NCI-H1092 (cell line): Measurements from ENCODE around the gene REX1BD.

Experiments
- DNase-seq: peaks from one replicate; lab custom pipeline; 2025; lab: John Stamatoyannopoulos, UW

Gene REX1BD

DNA sequence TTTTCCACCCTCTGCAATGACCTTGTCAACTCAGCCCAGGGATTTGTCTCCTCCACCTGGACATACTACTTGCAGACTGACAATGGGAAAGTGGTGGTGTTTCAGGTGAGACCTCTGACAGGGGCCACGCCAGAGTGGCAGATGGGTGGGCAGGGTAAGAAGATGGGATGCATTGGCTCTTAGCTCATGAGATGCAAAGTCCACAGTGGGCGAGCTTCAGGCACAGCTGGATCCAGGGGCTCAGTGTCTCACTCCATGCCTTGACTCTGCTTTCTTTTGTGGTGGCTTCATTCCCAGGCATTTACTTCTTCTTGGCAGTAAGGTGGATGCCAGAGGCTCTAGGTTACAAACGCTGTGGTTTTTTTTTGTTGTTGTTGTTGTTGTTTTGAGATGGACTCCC lies 27.4 kb downstream of the REX1BD start:
- no peak for DNase-seq

DNA sequence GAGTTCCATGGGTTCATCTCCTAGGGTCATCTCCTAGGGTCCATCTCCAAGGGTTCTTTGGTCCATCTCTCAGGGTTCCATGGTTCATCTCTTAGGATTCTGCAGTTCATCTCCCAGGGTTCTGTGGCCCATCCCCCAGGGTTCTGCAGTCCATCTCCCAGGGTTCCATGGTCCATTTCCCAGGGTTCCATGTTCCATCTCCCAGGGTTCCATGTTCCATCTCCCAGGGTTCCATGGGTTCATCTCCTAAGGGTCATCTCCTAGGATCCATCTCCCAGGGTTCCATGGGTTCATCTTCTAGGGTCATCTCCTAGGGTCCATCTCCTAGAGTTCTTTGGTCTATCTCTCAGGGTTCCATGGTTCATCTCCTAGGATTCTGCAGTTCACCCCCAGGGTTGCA lies 29.0 kb downstream of the REX1BD start:
- no peak for DNase-seq

DNA sequence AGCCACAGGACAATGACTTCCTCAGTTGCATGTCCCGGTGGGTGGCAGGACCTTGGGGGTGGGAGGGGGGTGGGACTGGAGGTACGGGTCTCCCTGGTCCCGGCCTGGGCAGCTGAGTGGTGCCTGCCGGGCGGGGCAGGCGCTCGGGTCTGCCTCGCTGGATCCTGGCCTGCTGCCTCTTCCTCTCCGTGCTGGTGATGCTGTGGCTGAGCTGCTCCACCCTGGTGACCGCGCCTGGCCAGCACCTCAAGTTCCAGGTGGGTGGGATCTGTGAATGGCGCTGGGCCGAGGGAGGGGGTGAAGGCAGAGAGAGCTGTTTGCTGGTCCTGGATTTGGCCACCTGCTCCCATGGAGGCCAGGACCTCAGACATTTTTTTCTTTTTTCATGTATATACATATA lies 29.6 kb downstream of the REX1BD start:
- DNase-seq = no peak

DNA sequence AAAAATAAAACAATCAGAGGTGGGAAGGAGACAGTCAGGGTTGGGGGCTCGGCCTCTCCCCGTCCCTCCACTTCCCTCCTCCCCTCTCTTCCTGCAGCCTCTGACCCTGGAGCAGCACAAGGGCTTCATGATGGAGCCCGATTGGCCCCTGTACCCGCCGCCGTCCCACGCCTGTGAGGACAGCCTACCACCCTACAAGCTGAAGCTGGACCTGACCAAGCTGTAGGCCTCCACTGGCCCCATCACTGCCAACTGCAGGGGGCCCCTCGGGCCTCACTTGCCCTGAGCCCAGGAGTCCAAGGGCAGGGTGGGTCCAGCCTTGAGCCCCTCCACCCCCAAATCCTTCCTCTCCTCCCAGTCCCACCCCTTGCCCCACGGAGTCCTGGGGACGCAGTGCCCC lies 31.7 kb downstream of the REX1BD start:
- no peak for DNase-seq

DNA sequence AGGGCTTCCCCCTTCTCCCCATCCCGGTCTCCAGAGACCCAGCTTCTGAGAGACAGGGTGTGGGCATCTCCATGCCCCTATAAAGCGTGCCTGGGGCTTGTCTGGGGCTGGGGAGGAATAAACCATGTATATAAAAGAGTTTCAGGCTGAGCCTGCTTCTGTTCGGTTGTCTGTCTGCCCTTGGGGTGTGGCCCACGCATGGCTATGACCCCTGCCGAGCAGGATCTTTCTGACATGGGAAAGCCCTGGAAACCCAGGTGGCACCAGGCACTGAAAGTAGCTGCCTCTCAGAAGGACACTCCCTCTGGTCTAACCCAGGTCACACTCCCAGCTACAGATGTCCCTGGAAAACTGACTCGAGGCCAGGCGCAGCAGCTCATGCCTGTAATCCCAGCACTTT lies 32.3 kb downstream of the REX1BD start:
- no peak for DNase-seq

DNA sequence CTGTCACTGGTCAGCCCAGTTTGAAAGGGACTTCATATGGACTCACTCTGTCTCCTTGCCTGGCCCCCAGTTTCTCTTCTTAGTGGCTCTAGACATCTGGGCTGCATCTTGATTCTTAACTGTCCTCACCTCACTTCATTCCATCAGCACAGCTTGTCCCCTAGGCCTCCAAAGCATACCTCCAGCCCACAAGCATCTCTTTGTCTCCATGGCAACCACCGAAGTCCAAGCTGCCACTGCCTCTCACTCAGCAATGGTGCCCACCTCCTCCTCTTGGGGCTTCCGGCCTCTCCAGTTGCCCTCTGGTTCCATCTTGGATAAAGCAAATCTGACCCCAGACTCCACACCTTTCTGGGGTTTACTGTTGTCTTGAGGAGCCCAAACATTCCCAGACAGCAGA lies 38.3 kb downstream of the REX1BD start:
- DNase-seq = no peak

DNA sequence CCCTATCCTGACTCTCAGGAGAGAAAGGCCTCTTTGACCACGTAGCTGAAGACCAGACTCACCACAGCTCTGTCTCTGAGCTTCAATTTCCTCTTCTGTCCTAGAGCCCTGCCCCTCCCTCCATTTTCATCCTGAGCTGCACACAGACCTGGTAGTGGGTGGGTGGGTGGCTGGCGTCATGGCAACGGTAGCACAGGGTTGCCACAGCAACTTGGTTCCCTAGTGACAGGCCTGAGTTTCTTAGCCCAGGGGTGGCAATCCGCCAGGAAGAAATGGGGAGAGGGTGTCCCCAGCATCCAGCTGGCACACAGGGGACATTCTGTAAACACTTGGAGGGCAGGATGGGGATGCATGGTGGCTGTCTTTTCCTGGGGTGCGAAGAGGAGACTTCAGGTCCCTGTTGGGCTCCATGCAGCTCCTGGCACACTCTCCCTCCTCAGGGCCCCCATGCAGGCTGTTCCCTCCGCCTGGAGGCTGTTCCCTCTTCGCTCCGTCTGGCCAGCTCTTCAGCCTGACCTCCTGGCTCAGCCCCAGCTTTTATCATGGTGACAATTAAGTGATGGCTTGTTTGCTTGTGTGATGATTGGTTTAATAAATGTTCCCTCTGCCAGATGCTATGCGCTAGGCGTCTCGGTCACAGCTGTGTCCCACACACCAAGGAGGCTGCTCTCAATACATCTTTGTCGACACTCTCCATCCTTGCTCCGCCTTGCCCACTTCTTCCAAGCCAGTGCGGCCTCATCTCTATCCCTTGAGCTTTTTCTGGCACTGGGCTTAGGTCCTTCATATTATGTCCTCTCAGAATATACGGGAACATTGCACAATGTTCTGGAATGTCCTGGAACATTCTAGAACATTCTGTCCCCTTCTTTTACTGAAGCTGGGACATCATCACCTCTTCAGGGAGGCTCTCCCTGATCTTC lies 40.8 kb downstream of the REX1BD start:
- no peak for DNase-seq

DNA sequence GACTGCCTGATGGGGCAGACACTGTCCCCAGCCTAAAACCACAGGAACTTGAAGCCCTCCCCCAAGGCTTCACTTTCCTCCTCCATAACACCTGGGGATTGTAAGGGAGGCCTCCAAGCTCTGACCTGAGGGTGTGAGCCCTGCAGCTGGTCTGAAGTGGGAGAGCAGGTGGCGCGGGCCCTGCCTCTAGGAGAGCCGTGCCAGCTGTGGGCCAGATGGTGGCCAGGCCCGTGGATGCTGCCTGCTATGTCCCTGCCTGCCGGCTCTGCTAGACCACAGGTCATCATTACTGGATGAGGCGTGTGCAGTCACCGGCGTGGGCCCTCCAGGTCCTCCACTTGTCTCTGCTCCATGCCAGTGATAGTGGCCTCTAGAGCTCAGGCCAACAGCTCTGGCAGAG lies 44.7 kb downstream of the REX1BD start:
- DNase-seq = no peak

DNA sequence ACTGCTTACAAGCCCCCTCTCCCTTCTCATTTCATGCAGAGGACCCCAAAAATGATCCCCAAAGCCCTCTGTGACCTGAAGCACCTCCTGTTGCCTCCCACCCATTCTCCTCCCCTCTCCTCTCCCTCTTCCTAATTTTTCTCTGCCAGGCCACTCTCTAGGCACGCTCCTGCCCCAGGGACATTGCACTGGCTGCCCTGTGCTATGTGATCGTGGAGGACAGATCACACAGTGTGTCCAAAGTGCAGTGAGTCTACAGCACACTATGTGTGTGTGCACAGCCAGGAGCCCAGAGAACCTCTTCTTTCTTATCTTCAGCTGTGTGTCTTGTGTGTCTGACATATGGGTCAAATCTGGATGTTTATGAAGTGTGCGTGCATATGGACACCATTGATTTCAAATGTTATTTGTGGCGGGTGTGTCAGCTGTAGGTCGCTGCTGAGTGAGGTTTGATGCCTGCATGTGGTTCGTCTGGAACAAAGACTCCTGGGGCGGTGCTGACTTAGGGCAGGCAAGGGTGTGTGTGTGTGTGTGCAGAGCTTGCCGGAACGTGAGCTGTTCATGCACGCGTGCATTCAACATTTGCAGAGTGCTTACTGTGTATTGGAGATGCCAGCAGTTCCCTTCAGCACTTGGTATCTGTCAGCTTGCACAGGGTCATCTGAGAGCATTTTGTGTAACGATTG lies 46.2 kb downstream of the REX1BD start:
- no peak for DNase-seq

DNA sequence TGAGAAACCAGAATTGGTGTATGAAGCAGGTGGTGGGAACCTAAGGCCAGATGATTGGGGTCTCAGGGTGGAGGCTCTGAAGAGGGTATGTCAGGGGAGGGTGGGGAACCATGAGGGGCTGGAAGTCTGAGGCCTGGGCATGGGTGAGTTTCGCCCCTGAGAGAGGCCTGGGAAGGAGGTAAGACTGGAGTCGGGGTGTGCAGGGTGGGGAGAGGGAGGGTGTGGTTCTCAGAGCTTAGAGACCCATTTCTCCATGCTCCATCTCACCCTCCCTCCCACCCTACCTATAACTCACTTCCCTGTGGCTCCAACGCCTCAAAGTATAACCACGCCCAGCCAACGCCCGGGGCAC lies 47.2 kb downstream of the REX1BD start:
- no peak for DNase-seq

DNA sequence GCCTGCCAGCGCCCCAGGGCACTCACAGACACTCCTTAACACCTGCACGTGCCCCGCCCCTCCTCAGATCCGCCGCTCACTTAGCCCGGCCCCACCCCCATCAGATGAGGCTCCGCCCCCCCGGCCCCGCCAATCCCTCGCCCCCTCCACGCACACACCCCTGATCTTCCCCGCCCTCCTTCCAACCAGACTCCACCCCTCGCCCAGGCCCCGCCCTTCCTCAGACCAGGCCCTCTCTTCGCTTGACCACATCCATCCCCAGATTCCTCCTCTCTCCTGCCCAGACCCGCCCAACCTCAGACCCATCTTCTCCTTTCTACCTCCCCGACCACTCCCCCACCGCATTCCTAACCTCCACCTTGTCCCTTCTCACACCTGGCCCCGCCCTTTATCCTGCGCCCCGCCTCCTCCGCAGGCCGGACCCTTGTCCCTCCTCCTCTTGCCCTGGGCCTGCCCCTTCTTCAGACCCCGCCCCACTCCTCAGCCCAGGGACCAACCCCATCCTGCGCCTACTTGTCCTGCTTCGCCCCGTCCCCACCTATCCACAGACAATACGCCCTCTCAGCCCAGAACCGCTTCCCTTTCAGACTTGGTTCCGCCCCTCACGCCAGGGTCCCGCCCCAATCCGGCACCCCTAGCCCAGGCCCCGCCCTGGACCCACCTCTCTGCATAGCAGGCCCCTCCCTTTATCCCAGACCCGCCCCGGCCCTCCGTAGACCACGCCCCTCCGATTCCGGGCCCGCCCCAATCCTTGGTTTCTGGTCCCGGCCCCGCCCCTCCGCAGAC lies 47.8 kb downstream of the REX1BD start:
- peak; percentile 92 for DNase-seq

DNA sequence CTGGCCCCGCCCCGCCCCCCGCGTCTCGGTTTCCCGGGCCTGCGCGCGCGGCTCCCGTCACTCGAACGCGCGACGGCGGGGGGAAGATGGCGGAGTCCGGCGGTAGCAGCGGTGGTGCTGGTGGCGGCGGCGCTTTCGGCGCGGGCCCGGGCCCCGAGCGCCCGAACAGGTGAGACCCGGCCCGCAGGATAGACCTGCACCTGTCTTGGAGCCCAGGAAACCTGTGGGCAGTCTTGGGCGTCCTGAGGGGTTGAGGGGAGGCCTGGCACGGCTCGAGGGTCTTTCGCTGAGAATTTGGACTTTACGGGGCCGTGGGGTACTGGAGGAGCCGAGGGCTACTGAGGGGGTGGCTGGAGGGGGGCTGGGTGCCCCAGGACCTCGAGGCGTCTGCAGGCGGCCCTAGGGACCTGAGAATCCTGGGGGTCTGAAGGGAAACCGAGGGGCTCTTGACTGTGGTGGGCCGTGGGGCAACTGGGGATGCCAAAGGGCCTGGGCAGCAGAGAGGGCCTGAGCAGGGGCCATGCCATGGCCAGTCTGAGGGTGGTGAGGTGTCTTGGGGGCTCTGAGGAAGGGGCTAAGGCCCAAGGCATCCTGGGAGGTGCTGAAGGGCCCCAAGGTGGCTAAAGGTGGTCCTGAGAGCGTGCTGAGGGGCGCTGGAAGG lies 48.5 kb downstream of the REX1BD start, which contains the start of gene KLHL26:
KLHL26 (plus strand) TSS at position 60 of the 661 bp plus-strand sequence; CDS start at position 87, 27 bp downstream.
- no peak for DNase-seq

DNA sequence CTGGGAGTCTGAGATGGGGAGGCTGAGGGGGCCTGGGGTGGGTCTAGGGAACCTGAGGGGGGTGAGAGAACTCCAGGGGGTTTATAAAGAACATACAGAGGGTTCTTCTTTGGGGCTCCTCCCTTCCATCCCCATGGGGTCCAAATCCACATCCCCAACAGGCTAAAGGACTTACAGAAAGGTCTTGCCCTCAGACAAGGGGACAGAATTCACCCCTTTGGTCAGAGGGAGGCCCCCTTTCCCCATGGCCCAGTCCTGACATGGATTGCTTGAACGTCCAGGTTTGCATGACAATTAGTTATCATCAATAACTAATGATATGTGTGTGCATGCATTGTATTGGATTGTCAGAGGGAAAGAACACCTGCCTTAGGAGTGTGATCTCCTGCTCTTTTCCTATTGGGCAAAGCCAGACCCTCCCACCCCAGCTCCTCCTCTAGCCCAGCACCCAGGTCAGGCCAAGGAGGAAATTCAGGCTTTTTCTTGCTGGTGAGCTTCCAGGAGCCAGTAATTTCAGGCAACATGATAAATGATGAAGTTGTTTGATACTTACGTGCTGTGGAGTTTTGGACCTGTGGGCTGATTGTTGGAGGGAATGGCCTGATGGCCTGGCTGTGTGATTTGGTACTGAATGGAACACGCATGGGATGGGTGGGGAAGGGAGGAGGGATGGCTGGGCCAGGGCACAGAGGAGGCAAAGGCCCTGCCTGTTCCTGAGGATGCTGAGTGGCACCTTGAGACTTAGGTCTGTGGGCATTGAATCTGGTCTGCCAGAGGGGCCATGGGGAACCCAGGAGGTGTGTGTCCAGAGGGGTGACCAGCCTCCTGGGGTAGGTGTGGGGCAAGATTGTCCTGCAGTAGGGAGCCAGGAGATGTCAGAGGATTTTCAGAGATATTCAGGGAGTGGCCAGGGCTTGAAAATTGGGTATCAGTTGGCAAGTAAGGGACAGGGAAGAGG lies 49.4 kb downstream of the REX1BD start:
- DNase-seq = no peak

DNA sequence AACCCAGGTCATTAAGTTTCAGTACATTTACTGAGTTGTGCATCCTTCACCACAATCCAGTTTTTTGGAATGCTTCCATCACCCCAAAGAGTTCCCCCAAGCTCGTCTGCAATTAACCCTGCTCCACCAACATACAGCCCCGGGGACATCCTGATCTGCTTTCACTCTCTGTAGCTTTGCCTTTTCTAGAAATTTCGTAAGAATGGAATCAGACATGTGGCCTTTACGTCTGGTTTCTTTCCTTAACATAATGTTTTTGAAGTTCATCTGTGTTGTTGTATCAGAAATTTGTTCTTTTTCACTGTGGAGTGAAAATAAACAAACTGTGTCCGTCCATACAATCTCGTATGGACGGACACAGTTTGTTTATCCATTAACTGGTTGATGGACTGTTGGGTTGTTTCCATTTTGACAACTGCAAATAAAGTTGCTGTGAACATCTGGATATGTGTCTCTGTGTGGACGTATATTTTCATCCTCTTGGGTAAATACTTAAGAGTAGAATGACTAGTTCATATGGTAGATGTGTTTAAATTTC lies 51.2 kb downstream of the REX1BD start:
- no peak for DNase-seq
